Measurements from ENCODE around the gene ANKS6.
"Not testable (repeated sequence)": the region's sequence is repeated elsewhere in the genome, so short reads cannot be mapped to it uniquely, and the experiment has no call there.

Gene ANKS6

GRCh38 chr9:98692392-98692791 lies 104.0 kb downstream of the ANKS6 start:
- DNase-seq = no peak

- no peak for DNase-seq
These were observed 104.5 kb downstream of the ANKS6 start for GRCh38 chr9:98691890-98692289.

DNA sequence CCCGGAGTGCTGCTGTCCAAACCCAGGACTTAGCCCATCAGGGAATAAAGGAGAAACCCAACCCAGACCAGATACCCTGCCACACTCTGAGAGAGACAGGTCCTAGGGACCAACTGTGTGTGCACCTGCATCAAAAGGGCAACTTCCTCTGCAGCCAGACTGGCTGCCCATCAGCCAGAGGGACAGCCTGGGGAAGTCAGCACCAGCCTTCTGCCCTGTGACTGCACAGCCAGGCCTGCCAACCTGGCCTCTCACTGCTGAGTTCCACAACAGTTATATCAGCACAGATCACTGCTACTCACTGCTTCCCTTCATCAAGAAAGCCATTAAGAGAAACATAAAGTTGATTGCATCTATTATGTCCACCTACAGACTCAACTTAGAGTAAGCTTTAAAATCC lies 105.7 kb downstream of the ANKS6 start:
- no peak for DNase-seq

- DNase-seq = no peak
These were observed 107.5 kb downstream of the ANKS6 start for GRCh38 chr9:98688710-98689495.

- DNase-seq = no peak
These were observed 108.4 kb downstream of the ANKS6 start for GRCh38 chr9:98687911-98688310.

GRCh38 chr9:98686961-98687855 lies 109.1 kb downstream of the ANKS6 start:
- no peak for DNase-seq

- DNase-seq = not testable (repeated sequence)
These were observed 111.5 kb downstream of the ANKS6 start for GRCh38 chr9:98684816-98685215.

All from activated gamma-delta T cell treated with Interleukin-2 at 50 U/mL for 16 hours (primary cell).